IPS-20b (cell line): ENCODE data around the gene ITSN1.

Experiments
- H3K27ac ChIP-seq: one replicate; pipeline ENCODE4 v1.5.1; 2013; ENCODE audit warnings: low read length
- H3K27me3 ChIP-seq: 2 replicates; pipeline ENCODE4 v1.6.1; 2013; ENCODE audit warnings: mild to moderate bottlenecking, low read length, inconsistent platforms; ENCODE audit not compliant: insufficient read depth
- H3K36me3 ChIP-seq: 2 replicates; pipeline ENCODE4 v1.6.1; 2013; ENCODE audit warnings: low read depth, mild to moderate bottlenecking, inconsistent platforms, low read length, moderate library complexity; ENCODE audit not compliant: insufficient read depth
- H3K4me1 ChIP-seq: 2 replicates; pipeline ENCODE4 v1.6.1; 2013; ENCODE audit warnings: mild to moderate bottlenecking, control low read depth, inconsistent platforms, low read length, moderate library complexity; ENCODE audit not compliant: insufficient read depth
- H3K4me3 ChIP-seq: 2 replicates; pipeline ENCODE4 v1.5.1; 2013; ENCODE audit warnings: mild to moderate bottlenecking, low read length, inconsistent platforms
- H3K9ac ChIP-seq: 2 replicates; pipeline ENCODE4 v1.6.1; 2013; ENCODE audit warnings: low read depth, mild to moderate bottlenecking, inconsistent platforms, low read length, moderate library complexity
- H3K9me3 ChIP-seq: 2 replicates; pipeline ENCODE4 v1.6.1; 2013; ENCODE audit warnings: mild to moderate bottlenecking, low read depth, low read length, inconsistent platforms; ENCODE audit not compliant: insufficient read depth

The ITSN1 gene

DNA sequence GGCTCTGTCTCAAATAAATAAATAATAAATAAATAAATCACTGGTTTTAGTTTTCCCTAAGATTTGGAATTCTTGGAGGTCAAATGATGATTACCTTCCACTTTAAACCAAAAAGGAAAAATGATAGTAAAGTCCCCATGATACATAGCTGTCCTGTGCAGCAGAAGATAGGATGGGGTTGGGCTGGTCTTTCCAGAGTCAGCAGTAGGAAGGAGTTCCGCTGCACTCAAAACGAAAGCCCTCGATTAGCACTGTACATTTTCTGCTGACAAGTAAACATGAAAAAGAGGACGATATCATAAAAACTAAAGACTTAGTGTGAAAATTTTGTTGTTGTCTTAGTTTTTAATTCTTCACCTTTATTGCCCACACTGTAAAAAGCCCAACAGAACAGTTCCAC, 193.6 kb downstream of the ITSN1 start:
- H3K27me3 ChIP-seq = no peaks in the 10 kb centered on the region
- H3K9me3 ChIP-seq = no peaks in the 10 kb centered on the region
- no peak overlapping the region for H3K4me3 ChIP-seq
- H3K9ac ChIP-seq = no peak overlapping the region
- H3K36me3 ChIP-seq = peaks cover 51% of the 10 kb centered on the region
- H3K27ac ChIP-seq = no peak overlapping the region
- no peaks in the 10 kb centered on the region for H3K4me1 ChIP-seq

DNA sequence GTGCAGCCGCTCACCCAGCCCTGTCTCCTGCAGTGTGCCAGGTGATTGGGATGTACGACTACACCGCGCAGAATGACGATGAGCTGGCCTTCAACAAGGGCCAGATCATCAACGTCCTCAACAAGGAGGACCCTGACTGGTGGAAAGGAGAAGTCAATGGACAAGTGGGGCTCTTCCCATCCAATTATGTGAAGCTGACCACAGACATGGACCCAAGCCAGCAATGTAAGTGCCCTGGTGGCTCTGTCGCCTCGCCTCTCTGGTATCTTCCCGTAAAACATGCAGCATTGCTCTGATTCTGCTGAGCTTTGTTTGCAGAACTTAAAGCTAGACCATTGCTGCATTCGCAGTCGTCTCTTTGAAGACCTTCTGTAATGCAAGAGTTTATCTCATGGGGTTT, 194.1 kb downstream of the ITSN1 start:
- no peaks in the 10 kb centered on the region for H3K4me1 ChIP-seq
- no peaks in the 10 kb centered on the region for H3K27me3 ChIP-seq
- no peak overlapping the region for H3K9ac ChIP-seq
- H3K27ac ChIP-seq = no peak overlapping the region
- no peaks in the 10 kb centered on the region for H3K9me3 ChIP-seq
- H3K4me3 ChIP-seq = no peak overlapping the region
- H3K36me3 ChIP-seq = peaks cover 51% of the 10 kb centered on the region

DNA sequence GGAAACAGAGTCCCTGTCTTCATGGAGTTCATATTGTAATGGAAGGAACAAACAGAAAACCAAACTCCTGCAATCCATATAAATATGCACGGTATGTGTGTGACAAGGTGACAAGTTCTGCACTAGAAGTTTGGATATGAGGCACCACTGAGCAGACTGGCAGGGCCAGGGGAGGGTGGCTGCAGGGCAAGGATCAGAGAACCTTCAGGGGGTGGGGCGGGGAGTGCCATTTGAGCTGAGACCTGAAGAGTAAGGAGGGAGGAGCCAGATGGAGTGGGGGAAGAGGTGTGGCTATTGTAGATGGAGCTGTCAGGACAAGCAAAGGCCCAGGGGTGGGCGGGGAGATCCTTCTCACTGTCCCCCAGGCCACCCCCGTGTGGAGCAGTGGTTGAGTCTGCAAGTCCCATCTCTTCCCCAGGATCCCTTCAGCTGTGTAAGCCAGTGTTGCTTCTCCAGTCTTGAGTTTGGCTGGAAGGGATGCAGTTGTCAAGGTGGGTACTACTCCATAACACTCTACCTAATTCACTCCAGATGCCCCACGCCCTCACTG, 196.9 kb downstream of the ITSN1 start:
- peaks cover 46% of the 10 kb centered on the region for H3K36me3 ChIP-seq
- H3K4me1 ChIP-seq = no peaks in the 10 kb centered on the region
- no peak overlapping the region for H3K4me3 ChIP-seq
- no peak overlapping the region for H3K9ac ChIP-seq
- no peaks in the 10 kb centered on the region for H3K27me3 ChIP-seq
- no peak overlapping the region for H3K27ac ChIP-seq
- no peaks in the 10 kb centered on the region for H3K9me3 ChIP-seq

DNA sequence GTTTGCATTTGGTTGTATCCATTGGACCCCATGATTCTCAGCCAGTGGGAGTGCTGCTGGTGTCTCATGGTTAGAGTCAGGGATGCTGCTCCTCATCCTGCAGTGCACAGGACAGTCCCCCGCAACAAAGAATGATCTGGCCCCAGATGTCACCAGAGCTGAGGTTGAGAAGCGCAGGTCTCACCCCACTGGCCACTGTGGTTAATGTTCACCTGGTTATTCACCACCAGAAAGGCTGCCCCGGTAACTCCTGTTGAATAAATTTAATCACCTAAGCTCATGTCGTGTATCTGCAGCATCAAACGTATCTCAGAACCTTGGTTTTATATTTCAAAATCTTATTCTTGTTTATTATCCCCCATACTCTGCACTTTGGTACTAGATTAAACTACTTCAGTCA, 197.5 kb downstream of the ITSN1 start:
- Histone ChIP-seq H3K4me3 (no peak overlapping the region), H3K9ac (no peak overlapping the region), H3K9me3 (no peaks in the 10 kb centered on the region), H3K36me3 (peaks cover 41% of the 10 kb centered on the region), H3K27ac (no peak overlapping the region), H3K27me3 (no peaks in the 10 kb centered on the region), H3K4me1 (no peaks in the 10 kb centered on the region)

DNA sequence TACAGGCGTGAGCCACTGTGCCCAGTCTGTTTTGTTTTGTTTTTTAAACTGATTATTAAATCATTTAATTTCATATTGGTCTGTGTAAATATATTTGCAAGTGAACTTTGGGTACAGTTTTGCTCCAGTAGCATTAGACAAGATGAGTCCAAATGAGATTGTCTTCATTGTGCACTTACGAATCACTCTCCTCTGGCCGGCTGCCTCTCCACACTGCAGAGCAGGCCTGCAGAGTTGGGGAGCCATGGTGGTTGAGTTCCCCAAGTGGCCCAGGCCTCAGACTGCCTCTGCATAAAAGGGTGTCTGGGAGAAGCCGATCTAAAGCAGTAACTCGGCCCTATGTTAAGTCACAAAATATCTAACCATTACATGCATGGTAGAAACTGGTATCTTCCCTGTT, 198.5 kb downstream of the ITSN1 start:
- H3K9ac ChIP-seq = no peak overlapping the region
- H3K9me3 ChIP-seq = no peaks in the 10 kb centered on the region
- H3K4me1 ChIP-seq = no peaks in the 10 kb centered on the region
- no peaks in the 10 kb centered on the region for H3K27me3 ChIP-seq
- no peak overlapping the region for H3K27ac ChIP-seq
- H3K4me3 ChIP-seq = no peak overlapping the region
- H3K36me3 ChIP-seq = peaks cover 35% of the 10 kb centered on the region

DNA sequence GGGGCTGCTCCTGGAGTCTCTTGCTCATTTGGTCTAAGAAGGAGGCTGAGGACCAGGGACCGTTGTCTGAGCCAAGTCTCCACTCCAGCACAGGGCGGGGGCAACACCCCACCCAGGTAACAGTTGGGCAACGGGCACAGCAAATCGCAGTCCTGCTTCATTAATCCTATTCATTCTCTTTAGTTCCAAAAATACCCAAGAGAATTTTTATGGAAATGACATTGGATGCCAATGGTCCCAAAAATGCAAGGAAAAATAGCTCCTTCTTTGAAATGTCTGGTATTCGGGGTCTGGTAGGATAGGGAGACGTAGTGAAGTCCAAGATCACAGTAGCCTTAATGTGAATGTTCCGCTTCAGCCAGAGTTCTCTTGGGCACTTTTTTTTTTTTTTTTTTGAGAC, 199.3 kb downstream of the ITSN1 start:
- H3K9me3 ChIP-seq = no peaks in the 10 kb centered on the region
- no peaks in the 10 kb centered on the region for H3K27me3 ChIP-seq
- H3K4me1 ChIP-seq = no peaks in the 10 kb centered on the region
- H3K36me3 ChIP-seq = peaks cover 27% of the 10 kb centered on the region
- H3K9ac ChIP-seq = no peak overlapping the region
- no peak overlapping the region for H3K27ac ChIP-seq
- no peak overlapping the region for H3K4me3 ChIP-seq

DNA sequence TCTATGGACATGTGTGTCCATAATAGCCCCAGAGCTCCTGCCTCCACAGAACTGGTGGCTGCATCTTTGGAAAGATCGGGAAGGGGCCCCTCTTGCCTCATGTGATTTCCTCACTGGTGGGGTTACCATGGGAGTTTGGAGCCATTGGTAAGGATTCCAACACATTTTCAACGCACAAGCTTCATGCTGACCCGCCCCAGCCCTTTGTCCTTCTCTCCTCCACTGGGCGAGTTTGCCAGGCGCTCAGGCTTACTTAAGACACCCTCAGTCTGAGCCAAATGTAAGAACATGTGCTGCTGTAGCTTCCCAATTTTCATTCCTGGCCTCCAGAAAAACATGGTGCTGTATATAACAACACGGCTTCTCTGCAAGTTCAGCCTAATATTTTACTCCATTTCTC, 200.9 kb downstream of the ITSN1 start:
- H3K4me1 ChIP-seq = no peaks in the 10 kb centered on the region
- H3K27me3 ChIP-seq = no peaks in the 10 kb centered on the region
- no peak overlapping the region for H3K4me3 ChIP-seq
- peaks cover 12% of the 10 kb centered on the region; the same call in 1 of the 2 replicates for H3K36me3 ChIP-seq
- no peak overlapping the region for H3K9ac ChIP-seq
- H3K9me3 ChIP-seq = no peaks in the 10 kb centered on the region
- H3K27ac ChIP-seq = no peak overlapping the region

DNA sequence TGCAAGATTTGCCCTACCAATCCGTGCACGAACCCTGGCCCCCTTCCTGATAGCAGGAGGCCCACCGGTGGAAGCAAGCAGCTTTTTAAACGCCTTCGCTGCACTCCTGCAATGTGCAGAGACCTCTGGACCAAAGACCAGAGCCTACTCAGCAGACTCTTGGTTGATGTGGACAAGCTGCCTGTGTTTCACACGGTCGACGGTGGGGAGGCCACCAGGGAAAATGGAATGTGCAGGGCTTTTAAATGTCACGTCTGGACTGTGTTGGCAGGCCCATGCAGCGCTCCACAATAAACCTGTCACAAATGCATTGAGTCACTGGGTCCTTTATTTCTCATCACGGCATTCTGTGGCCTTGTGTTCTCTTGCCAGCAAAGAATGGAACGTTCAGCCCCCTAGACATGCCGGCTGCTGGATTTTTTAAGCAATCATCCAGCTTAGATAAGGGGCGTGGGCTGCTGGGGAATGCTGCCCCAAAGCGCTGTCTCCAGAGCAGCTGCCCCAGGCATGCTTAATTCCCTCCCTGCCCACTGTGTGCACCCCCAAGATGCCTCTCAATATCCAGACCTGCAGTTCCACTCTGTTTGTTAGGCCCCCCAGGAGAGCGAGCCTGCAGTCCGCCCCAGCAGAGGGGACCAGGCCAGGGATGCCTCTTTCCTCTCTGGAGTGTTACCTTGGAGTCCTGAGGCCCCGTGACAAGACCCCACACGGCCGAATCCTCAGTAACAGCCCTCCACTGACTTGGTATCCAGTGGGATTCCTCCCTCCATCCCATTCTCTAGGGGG, 202.0 kb downstream of the ITSN1 start:
- Histone ChIP-seq H3K9ac (no peak overlapping the region), H3K4me3 (no peak overlapping the region), H3K9me3 (no peaks in the 10 kb centered on the region), H3K27me3 (no peaks in the 10 kb centered on the region), H3K27ac (no peak overlapping the region), H3K36me3 (0 out of 2 replicates have a peak, but pooled peaks cover under 1% of the 10 kb centered on the region), H3K4me1 (no peaks in the 10 kb centered on the region)

DNA sequence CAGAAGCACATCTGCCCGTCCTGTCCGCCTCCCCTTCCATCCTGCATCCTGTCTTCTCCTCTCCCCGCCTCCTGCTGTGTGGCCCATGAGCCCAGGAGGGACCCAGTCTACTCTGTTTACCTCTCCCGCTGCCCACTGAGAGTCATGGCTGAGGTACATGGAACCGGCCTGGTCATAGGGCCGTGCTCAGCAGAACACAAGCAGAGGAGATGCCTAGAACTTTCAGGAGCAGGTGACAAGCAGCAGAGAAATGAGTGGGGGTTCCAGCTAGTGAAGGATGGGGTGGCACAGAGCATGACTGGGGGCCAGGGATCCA, 202.5 kb downstream of the ITSN1 start:
- no peak overlapping the region for H3K4me3 ChIP-seq
- no peak overlapping the region for H3K27ac ChIP-seq
- no peaks in the 10 kb centered on the region for H3K9me3 ChIP-seq
- no peaks in the 10 kb centered on the region for H3K27me3 ChIP-seq
- H3K4me1 ChIP-seq = no peaks in the 10 kb centered on the region
- H3K9ac ChIP-seq = no peak overlapping the region
- H3K36me3 ChIP-seq = no peaks in the 10 kb centered on the region

DNA sequence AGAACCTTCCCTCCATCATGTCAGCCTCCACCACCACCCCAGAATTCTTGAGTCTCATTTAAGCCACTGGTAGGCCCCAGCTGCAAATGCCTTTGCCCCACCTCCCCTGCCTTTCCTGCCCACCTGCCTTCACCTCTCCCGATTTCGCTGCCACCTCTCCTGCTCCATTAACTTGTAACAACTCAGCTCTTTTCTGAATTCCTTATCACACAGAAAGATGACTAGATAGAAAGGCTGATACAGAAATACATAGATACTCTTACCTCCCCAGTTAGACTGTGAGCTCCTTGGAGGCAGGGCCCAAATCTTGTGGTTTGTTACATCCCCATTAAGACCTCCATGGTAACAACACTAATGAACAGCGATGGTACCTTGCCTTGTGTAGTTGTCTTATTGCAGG, 203.8 kb downstream of the ITSN1 start:
- H3K9ac ChIP-seq = no peak overlapping the region
- no peaks in the 10 kb centered on the region for H3K36me3 ChIP-seq
- no peaks in the 10 kb centered on the region for H3K4me1 ChIP-seq
- no peaks in the 10 kb centered on the region for H3K9me3 ChIP-seq
- H3K4me3 ChIP-seq = no peak overlapping the region
- H3K27me3 ChIP-seq = no peaks in the 10 kb centered on the region
- no peak overlapping the region for H3K27ac ChIP-seq

DNA sequence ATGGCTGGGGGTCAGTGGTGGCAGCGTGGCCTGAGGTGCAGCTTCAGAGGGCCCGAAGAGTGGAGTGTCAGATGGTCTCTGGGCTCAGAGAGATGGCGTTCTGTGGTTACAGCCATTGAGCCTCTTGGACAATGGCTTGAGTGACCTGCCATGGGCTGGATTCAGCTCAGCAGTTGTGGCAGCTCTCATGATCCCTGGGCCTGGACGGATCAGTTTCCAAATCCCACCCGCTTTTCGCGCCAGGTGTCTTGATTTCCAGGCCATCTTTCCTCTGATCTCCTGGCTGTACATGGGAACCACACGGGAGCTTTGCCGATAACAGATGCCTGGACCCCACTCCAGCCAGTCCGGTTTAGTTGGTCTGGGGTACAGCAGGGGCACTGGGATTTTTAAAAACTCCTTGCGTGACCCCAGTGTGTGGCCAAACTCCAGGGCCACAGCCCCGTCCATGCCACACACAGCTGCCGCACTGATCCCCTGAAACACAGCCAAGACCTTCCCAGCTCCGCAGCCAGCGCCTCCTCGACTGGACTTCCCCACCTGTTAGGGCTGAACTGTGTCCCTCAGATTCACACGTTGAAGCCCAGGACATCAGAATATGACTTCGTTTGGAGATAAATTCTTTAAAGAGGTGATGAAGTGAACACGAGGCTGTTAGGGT, 205.4 kb downstream of the ITSN1 start:
- H3K4me1 ChIP-seq = no peaks in the 10 kb centered on the region

More for the DNA sequence above, 205.4 kb downstream of the ITSN1 start:
- Histone ChIP-seq H3K36me3 (no peaks in the 10 kb centered on the region), H3K4me3 (no peak overlapping the region), H3K27me3 (no peaks in the 10 kb centered on the region), H3K9ac (no peak overlapping the region), H3K27ac (no peak overlapping the region), H3K9me3 (no peaks in the 10 kb centered on the region)
